GM18517 (cell line): Measurements from ENCODE around the gene TMEM97.

ENCODE experiments used
- ATAC-seq: cut with Tn5 transposase; IDR thresholded peaks from one replicate; pipeline ENCODE4 v1.9.1; 2021; ENCODE audit warnings: mild to moderate bottlenecking, moderate library complexity; ENCODE audit not compliant: unreplicated experiment

The TMEM97 gene

GRCh38 chr17:28315846-28316705, 2.9 kb upstream of the TMEM97 start:
- ATAC-seq = no peak

- ATAC-seq = no peak
Observed at GRCh38 chr17:28317099-28317965, 1.7 kb upstream of the TMEM97 start.

GRCh38 chr17:28317966-28318758, 838 bp upstream of the TMEM97 start:
- ATAC-seq = peak; percentile 37

GRCh38 chr17:28319598-28319935, 567 bp downstream of the TMEM97 start:
- no peak for ATAC-seq

GRCh38 chr17:28320215-28321061, 1.4 kb downstream of the TMEM97 start:
- no peak for ATAC-seq

GRCh38 chr17:28324267-28324745, 5.3 kb downstream of the TMEM97 start:
- no peak for ATAC-seq

- no peak for ATAC-seq
Observed at GRCh38 chr17:28324781-28325180, 5.8 kb downstream of the TMEM97 start.

GRCh38 chr17:28325211-28325610, 6.2 kb downstream of the TMEM97 start:
- ATAC-seq = no peak

GRCh38 chr17:28326114-28326513, 7.1 kb downstream of the TMEM97 start:
- no peak for ATAC-seq

- no peak for ATAC-seq
Observed at GRCh38 chr17:28327031-28327607, 8.1 kb downstream of the TMEM97 start.

GRCh38 chr17:28327709-28328108, 8.7 kb downstream of the TMEM97 start:
- ATAC-seq = no peak

GRCh38 chr17:28328325-28328724, 9.3 kb downstream of the TMEM97 start:
- ATAC-seq = no peak

GRCh38 chr17:28330671-28331070, 11.7 kb downstream of the TMEM97 start:
- ATAC-seq = no peak

GRCh38 chr17:28331891-28332420, 13.0 kb downstream of the TMEM97 start:
- ATAC-seq = no peak

- no peak for ATAC-seq
Observed at GRCh38 chr17:28333083-28333746, 14.2 kb downstream of the TMEM97 start.

- ATAC-seq = no peak
Observed at GRCh38 chr17:28334171-28334570, 15.2 kb downstream of the TMEM97 start.

- no peak for ATAC-seq
Observed at GRCh38 chr17:28334666-28335200, 15.7 kb downstream of the TMEM97 start.

GRCh38 chr17:28335201-28335958, 16.4 kb downstream of the TMEM97 start, which contains the start of the genes IFT20 and TNFAIP1:
TSS of gene IFT20 (minus strand) at chr17:28335472. CDS start at chr17:28331985, 3,487 bp downstream.
TSS of gene TNFAIP1 (plus strand) at chr17:28335761. CDS start at chr17:28339522, 3,761 bp downstream.
- ATAC-seq = peak; percentile 95
